K562 (cell line): ENCODE data around the gene TCIRG1. TPM values are rescaled to one million over a fixed set of nuclear protein-coding genes. Genes with fewer than 3 reads are reported as not detected.

ENCODE experiments used
- ATAC-seq: fragments of 200-7000 bp; cut with Tn5 transposase; 3 replicates; pipeline ENCODE4 v1.9.1; 2020; ENCODE audit warnings: moderate library complexity
- BruUV-seq: library from RNA; stranded (reverse); fragments of 400-500 nt; replicated peaks from 2 replicates; lab custom pipeline; 2021; lab: Mats Ljungman, UMichigan
- CTCF ChIA-PET: fragments of 300-600 bp; formaldehyde crosslinking; extraction: SDS; loops from one replicate; lab custom pipeline; 2021; ENCODE audit warnings: low intra/inter-chr PET ratio; lab: Yijun Ruan, JAX
- POLR2A ChIA-PET: fragments of 300-600, 350-650 bp; sonication (Branson Sonifier 250); formaldehyde crosslinking; extraction: SDS; loops from one replicate; lab custom pipeline; 2021; ENCODE audit warnings: antibody characterized with exemption, inconsistent platforms; lab: Yijun Ruan, JAX
- DNase-seq, 4 experiments: peaks; one replicate each; pipeline versions ENCODE4 v3.0.0 to v3.0.0-alpha.2; 2011 to 2018; ENCODE audit warnings: low spot score in 3 of 4, mixed read lengths in 3 of 4; ENCODE audit errors: extremely low read depth in 1 of 4
- FAIRE-seq: peaks from 2 replicates; lab custom pipeline; 2011; peaks lifted over from hg19 to GRCh38; lab: Jason Lieb, UNC
- H2AFZ ChIP-seq: 2 replicates; pipeline ENCODE4 v1.6.0; 2011; ENCODE audit warnings: low read depth, low read length, control low read depth, inconsistent platforms
- H3K27ac ChIP-seq: fragments of 200-600 bp; 3 replicates; pipeline ENCODE4 v1.8.0; 2011; ENCODE audit warnings: low read depth, mild to moderate bottlenecking, control low read depth, inconsistent platforms, low read length, moderate library complexity, mixed read lengths; ENCODE audit errors: extremely low read depth
- H3K27me3 ChIP-seq, 2 experiments: fragments of 300-600 bp in 1 of 2; 2 replicates in 1 of 2; 3 replicates in 1 of 2; pipeline versions ENCODE4 v1.6.0 to v1.8.0; 2011; ENCODE audit warnings: inconsistent platforms in 2 of 2, low read length in 2 of 2, mild to moderate bottlenecking in 1 of 2, mixed read lengths in 1 of 2, moderate library complexity in 1 of 2; ENCODE audit not compliant: control insufficient read depth in 2 of 2, insufficient read depth in 2 of 2
- H3K36me3 ChIP-seq: fragments of 300-600 bp; 3 replicates; pipeline ENCODE4 v1.8.0; 2011; ENCODE audit warnings: mild to moderate bottlenecking, low read length, inconsistent platforms; ENCODE audit not compliant: control insufficient read depth, insufficient read depth
- H3K4me1 ChIP-seq, 2 experiments: fragments of 200-600 bp in 1 of 2; replicated peaks in 1 of 2; 2 replicates in 1 of 2; 3 replicates in 1 of 2; pipeline versions ENCODE4 v1.5.1 to v1.8.0; 2011; ENCODE audit warnings: inconsistent platforms in 2 of 2, low read length in 2 of 2, mild to moderate bottlenecking in 1 of 2, mixed read lengths in 1 of 2, moderate library complexity in 1 of 2; ENCODE audit not compliant: control insufficient read depth in 2 of 2, insufficient read depth in 2 of 2
- H3K4me2 ChIP-seq: 2 replicates; pipeline ENCODE4 v1.6.1; 2011; ENCODE audit warnings: low read length, control low read depth, inconsistent platforms, mixed read lengths; ENCODE audit not compliant: insufficient read depth
- H3K4me3 ChIP-seq: fragments of 200-600 bp; sonication (generic), shearing (Covaris generic); 2 replicates; pipeline ENCODE4 v1.5.1; 2016; ENCODE audit warnings: control low read depth, inconsistent platforms
- H3K79me2 ChIP-seq: fragments of 200-600 bp; 3 replicates; pipeline ENCODE4 v1.8.0; 2011; ENCODE audit warnings: low read length, inconsistent platforms; ENCODE audit not compliant: control insufficient read depth, insufficient read depth
- H3K9ac ChIP-seq, 2 experiments: 2 replicates each; pipeline versions ENCODE4 v1.6.0 to v1.6.1; 2011; ENCODE audit warnings: low read depth in 2 of 2, low read length in 2 of 2, control low read depth in 1 of 2, inconsistent platforms in 1 of 2, mild to moderate bottlenecking in 1 of 2, mixed read lengths in 1 of 2; ENCODE audit not compliant: insufficient read depth in 1 of 2
- H3K9me1 ChIP-seq: one replicate; pipeline ENCODE4 v1.6.0; 2011; ENCODE audit warnings: inconsistent platforms, mild to moderate bottlenecking, low read length, moderate library complexity; ENCODE audit not compliant: control insufficient read depth, insufficient read depth
- H3K9me3 ChIP-seq: replicated peaks from 2 replicates; pipeline ENCODE4 v1.5.1; 2011; ENCODE audit warnings: low read depth, low read length, inconsistent platforms; ENCODE audit not compliant: control insufficient read depth, insufficient read depth
- H4K20me1 ChIP-seq: replicated peaks from 2 replicates; pipeline ENCODE4 v1.6.1; 2011; ENCODE audit warnings: low read length, inconsistent platforms, mixed read lengths; ENCODE audit not compliant: control insufficient read depth, insufficient read depth
- NKRF ChIP-seq: fragments of 450-650 bp; IDR thresholded peaks from 2 replicates; pipeline ENCODE4 v1.6.1; 2016; ENCODE audit warnings: borderline replicate concordance
- ZNF24 ChIP-seq: fragments of 450-650 bp; IDR thresholded peaks from 2 replicates; pipeline ENCODE4 v1.6.1; 2016
- WGBS: fragments of 100-300 bp; shearing (Covaris generic); methylation state at CpG from one replicate; pipeline ENCODE4 v1.1.6; 2016; ENCODE audit warnings: low coverage, mixed read lengths; ENCODE audit not compliant: insufficient coverage; ENCODE audit errors: missing lambda C conversion rate; 5-methylcytosine and 5-hydroxymethylcytosine counted together
- in situ Hi-C: fragments of 300-500 bp; cut with MboI; formaldehyde crosslinking; loops from 4 replicates; pipeline ENCODE4 v1.15.0; 2018; ENCODE audit warnings: inconsistent platforms, mixed read lengths
- intact Hi-C: fragments of 100-400 bp; cut with micrococcal nuclease; formaldehyde crosslinking; loops from 2 replicates; pipeline ENCODE4 v1.14.2; 2022
- polyA plus RNA-seq, 8 experiments: library from polyadenylated mRNA; depleted of rRNA in 4 of 8; stranded (reverse) in 5 of 8; unstranded in 3 of 8; fragments of >200 nt; fragmentation: Nextera tagmentation in 2 of 8; fragmentation: Illumina TruSeq in 1 of 8; extraction: Ambion mirVana in 2 of 8; extraction: Trizol in 1 of 8; gene quantifications; 2 replicates each; pipeline versions ENCODE4 v1.2.1 to v1.2.3, GENCODE V29; 2011 to 2014; ENCODE audit warnings: inconsistent platforms in 1 of 8, missing spikeins in 1 of 8
- total RNA-seq, 7 experiments: library from RNA; depleted of rRNA in 6 of 7; stranded (reverse); fragments of >200 nt in 6 of 7; fragmentation: Illumina TruSeq in 2 of 7; extraction: Trizol in 2 of 7; gene quantifications; 2 replicates each; pipeline versions ENCODE4 v1.2.1 to v1.2.3, GENCODE V29; 2011 to 2021; ENCODE audit warnings: low replicate concordance in 1 of 7

TCIRG1 gene
- total and polyA plus RNA-seq, 9 of the 15 experiments (the other 6 are each of a cell fraction or from before 2014, with no cell fraction given) = 0.49 to 143 (median 24.4) TPM

GRCh38 chr11:68017980-68018729, 20.7 kb upstream of the TCIRG1 start:
- H3K9ac ChIP-seq = peak overlapping the region in 1 of 2 experiments; percentile 68; a peak in 1 of 4 replicates
- H3K27ac ChIP-seq = no peak overlapping the region
- peaks cover 3% of the 10 kb centered on the region; the same call in 1 of the 2 replicates for H4K20me1 ChIP-seq
- BruUV-seq = no TSS peak
- no peaks in the 10 kb centered on the region for H3K27me3 ChIP-seq
- DNase-seq = no peak
- ATAC-seq = no peak
- ChIA-PET POLR2A (no interaction called here), CTCF (no interaction called here)
- no peak overlapping the region for H3K4me2 ChIP-seq
- H3K79me2 ChIP-seq = no peaks in the 10 kb centered on the region
- no peak overlapping the region for H3K4me3 ChIP-seq
- no peak overlapping the region for H2AFZ ChIP-seq
- H3K9me1 ChIP-seq = no peaks in the 10 kb centered on the region
- WGBS = 41% methylated on average over 27 of the region's 27 CpGs
- in situ Hi-C loops (no loop called here), intact Hi-C loops (no loop called here)
- no peak for FAIRE-seq
- H3K36me3 ChIP-seq = no peaks in the 10 kb centered on the region
- peaks cover 0 to 70% of the 10 kb centered on the region in 2 experiments; a peak in 2 of 5 replicates for H3K4me1 ChIP-seq
- no peaks in the 10 kb centered on the region for H3K9me3 ChIP-seq
- TF ChIP-seq ZNF24 (peak; percentile 67; the same call in 1 of the 2 replicates), NKRF (no peak)
